ENCODE data around the gene CEBPA. TPM values are rescaled to one million over a fixed set of nuclear protein-coding genes. Genes with fewer than 3 reads are reported as not detected.
"Not testable (repeated sequence)": the region's sequence is repeated elsewhere in the genome, so short reads cannot be mapped to it uniquely, and the experiment has no call there.

The CEBPA gene
- total and polyA plus RNA-seq, 8 donors = 9.9 to 167 (median 18.8) TPM

DNA sequence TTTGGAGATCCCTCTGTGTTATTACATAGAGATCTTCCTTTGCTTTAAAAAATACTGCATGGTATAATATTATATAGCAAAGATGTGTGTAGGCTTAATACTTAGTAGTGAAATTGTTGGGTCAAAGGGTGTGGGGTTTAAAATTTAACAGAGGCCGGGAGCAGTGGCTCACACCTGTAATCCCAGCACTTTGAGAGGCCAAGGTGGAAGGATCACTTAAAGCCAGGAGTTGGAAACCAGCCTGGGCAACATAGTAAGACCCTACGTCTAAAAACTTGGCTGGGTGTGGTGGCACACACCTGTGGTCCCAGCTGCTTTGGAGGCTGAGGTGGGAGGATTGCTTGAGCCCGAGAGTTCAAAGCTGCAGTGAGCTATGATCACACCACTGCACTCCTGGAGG, 22.3 kb upstream of the CEBPA start:
- Histone ChIP-seq H3K27ac (no peak overlapping the region), H3K4me1 (no peaks in the 10 kb centered on the region), H3K27me3 (peaks cover 0 to 9% (median 0%) of the 10 kb centered on the region in 3 donors), H3K9me3 (peaks cover 0 to 19% (median 5%) of the 10 kb centered on the region in 4 donors), H3K4me3 (no peak overlapping the region), H3K36me3 (no peaks in the 10 kb centered on the region)
- intact Hi-C loops (cut with DNase I; ENCODE audit: low total_unique reads) = no loop called here
- DNase-seq = no peak
- TF ChIP-seq, protein P1, sequence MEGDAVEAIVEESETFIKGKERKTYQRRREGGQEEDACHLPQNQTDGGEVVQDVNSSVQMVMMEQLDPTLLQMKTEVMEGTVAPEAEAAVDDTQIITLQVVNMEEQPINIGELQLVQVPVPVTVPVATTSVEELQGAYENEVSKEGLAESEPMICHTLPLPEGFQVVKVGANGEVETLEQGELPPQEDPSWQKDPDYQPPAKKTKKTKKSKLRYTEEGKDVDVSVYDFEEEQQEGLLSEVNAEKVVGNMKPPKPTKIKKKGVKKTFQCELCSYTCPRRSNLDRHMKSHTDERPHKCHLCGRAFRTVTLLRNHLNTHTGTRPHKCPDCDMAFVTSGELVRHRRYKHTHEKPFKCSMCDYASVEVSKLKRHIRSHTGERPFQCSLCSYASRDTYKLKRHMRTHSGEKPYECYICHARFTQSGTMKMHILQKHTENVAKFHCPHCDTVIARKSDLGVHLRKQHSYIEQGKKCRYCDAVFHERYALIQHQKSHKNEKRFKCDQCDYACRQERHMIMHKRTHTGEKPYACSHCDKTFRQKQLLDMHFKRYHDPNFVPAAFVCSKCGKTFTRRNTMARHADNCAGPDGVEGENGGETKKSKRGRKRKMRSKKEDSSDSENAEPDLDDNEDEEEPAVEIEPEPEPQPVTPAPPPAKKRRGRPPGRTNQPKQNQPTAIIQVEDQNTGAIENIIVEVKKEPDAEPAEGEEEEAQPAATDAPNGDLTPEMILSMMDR (IDR thresholded peaks at IDR 0.05) = no peak
- TF ChIP-seq EP300 (IDR thresholded peaks at IDR 0.05) (no peak), POLR2A (IDR thresholded peaks at IDR 0.05) (no peak), POLR2AphosphoS5 (IDR thresholded peaks at IDR 0.05) (no peak)
- WGBS, 5 donors = 62 to 73% (median 66%) methylated on average over 3 of the region's 3 CpGs

DNA sequence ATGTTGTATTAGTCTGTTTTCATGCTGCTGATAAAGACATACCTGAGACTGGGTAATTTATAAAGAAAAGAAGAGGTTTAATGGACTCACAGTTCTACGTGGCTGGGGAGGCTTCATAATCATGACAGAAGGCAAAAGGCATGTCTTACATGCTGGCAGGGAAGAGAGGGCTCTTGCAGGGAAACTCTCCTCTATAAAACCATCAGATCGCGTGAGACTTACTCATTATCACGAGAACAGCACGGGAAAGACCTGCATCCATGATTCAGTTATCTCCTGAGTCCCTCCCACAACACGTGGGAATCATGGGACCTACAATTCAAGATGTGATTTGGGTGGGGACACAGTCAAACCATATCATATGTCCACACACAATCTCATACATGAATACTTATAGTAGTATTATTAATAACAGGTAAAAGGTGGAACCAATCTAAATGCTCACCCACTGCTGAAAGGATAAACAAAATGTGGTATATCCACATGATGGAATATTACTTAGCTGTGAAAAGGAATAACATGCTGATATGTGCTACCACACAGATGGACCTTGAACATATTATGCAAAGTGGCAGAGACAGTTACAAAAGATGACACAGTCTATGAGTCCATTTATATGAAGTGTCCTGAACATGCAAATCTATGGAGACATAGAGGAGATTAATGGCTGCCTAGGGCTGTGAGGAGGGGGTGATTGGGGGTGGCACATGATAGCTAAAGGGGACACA, 20.9 kb upstream of the CEBPA start:
- 79 to 89% (median 87%) methylated on average over 6 of the region's 6 CpGs for WGBS, 5 donors
- intact Hi-C loops (cut with DNase I; ENCODE audit: low total_unique reads) = no loop called here
- Histone ChIP-seq H3K27ac (no peak overlapping the region), H3K36me3 (no peaks in the 10 kb centered on the region), H3K4me3 (no peak overlapping the region), H3K9me3 (peaks cover 0 to 19% (median 5%) of the 10 kb centered on the region in 4 donors), H3K4me1 (no peaks in the 10 kb centered on the region), H3K27me3 (no peaks in the 10 kb centered on the region)
- TF ChIP-seq POLR2A (IDR thresholded peaks at IDR 0.05) = no peak
- no peak for TF ChIP-seq EP300 (IDR thresholded peaks at IDR 0.05)
- TF ChIP-seq, protein P1 (IDR thresholded peaks at IDR 0.05) = no peak
- TF ChIP-seq POLR2AphosphoS5 (IDR thresholded peaks at IDR 0.05) = no peak
- DNase-seq = no peak

DNA sequence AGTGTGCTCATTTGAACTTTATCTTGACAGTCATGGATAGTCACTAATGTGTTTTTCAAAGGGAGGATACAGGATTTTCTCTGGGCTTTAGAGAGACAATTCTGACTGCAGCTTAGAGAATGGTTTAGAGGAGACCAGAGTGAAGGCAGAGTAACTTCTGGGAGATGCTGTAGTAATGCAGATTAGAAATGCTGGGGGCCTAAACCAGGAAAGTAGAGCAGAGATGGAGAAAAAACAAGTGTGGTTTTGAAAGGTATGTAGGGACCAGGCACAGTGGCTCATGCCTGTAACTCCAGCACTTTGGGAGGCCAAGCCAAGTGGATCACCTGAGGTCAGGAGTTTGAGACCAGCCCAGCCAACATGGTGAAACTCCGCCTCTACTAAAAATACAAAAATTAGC, 18.3 kb upstream of the CEBPA start:
- TF ChIP-seq, protein P1 (IDR thresholded peaks at IDR 0.05) = no peak
- TF ChIP-seq POLR2A (IDR thresholded peaks at IDR 0.05) (no peak), POLR2AphosphoS5 (IDR thresholded peaks at IDR 0.05) (no peak)
- no peak overlapping the region for H3K27ac ChIP-seq
- peaks cover 0 to 3% (median 0%) of the 10 kb centered on the region in 3 donors for H3K27me3 ChIP-seq
- peaks cover 0 to 3% (median 0%) of the 10 kb centered on the region in 4 donors for H3K4me1 ChIP-seq
- H3K36me3 ChIP-seq = no peaks in the 10 kb centered on the region
- intact Hi-C loops (cut with DNase I; ENCODE audit: low total_unique reads) = no loop called here
- DNase-seq = no peak
- H3K4me3 ChIP-seq = no peak overlapping the region
- 63 to 100% (median 90%) methylated on average over 1 of the region's 1 CpG for WGBS, 5 donors
- H3K9me3 ChIP-seq = peaks cover 0 to 10% (median 0%) of the 10 kb centered on the region in 4 donors

DNA sequence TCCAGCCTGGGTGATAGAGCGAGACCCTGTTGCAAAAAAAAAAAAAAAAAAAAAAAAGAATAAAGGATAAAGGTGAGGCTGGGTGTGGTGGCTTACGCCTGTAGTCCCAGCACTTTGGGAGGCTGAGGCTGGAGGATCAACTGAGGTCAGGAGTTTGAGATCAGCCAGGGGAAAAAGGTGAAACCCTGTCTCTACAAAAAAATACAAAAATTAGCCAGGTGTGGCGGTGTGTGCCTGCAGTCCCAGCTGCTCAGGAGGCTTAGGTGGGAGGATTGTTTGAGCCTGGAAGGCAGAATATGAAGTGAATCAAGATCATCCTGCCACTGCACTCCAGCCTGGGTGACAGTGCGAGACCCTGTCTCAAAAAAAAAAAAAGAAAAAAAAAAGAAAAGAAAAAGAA, 15.7 kb upstream of the CEBPA start:
- H3K9me3 ChIP-seq, DNase-seq, H3K27ac ChIP-seq, H3K36me3 ChIP-seq, H3K4me1 ChIP-seq, H3K4me3 ChIP-seq, H3K27me3 ChIP-seq: not testable (repeated sequence)
- WGBS, 5 donors = 87 to 94% (median 92%) methylated on average over 4 of the region's 4 CpGs
- intact Hi-C loops (cut with DNase I; ENCODE audit: low total_unique reads) = loop anchor here (10.0 kb wide), 1 partner anchor 77 kb away; no protein-coding TSS in a partner anchor

DNA sequence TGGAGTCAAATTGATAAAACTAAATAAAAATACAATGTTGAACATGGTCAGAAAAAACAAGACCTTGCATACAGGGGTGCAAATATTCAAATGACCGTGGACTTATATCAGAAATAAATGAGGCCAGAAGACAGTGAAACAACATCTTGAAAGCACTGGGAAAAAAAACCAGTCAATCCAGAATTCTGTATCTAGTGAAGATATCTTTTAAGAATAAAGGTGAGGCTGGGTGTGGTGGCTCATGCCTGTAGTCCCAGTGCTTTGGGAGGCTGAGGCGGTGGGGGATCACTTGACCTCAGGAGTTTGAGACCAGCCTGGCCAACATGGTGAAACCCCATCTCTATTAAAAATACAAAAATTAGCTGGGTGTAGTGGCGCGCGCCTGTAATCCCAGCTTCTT, 15.2 kb upstream of the CEBPA start:
- Histone ChIP-seq H3K36me3 (no peaks in the 10 kb centered on the region), H3K4me3 (no peak overlapping the region), H3K27me3 (peaks cover 0 to 3% (median 0%) of the 10 kb centered on the region in 3 donors), H3K4me1 (peaks cover 0 to 3% (median 0%) of the 10 kb centered on the region in 4 donors), H3K27ac (no peak overlapping the region), H3K9me3 (peaks cover 0 to 8% (median 0%) of the 10 kb centered on the region in 4 donors)
- 83 to 88% (median 87%) methylated on average over 5 of the region's 5 CpGs for WGBS, 5 donors
- no peak for TF ChIP-seq POLR2AphosphoS5 (IDR thresholded peaks at IDR 0.05)
- TF ChIP-seq, protein P1 (IDR thresholded peaks at IDR 0.05) = no peak
- no peak for TF ChIP-seq EP300 (IDR thresholded peaks at IDR 0.05)
- TF ChIP-seq POLR2A (IDR thresholded peaks at IDR 0.05) = no peak
- intact Hi-C loops (cut with DNase I; ENCODE audit: low total_unique reads) = loop anchor here (10.0 kb wide), 1 partner anchor 77 kb away; no protein-coding TSS in a partner anchor
- no peak for DNase-seq

All from stomach (tissue), 9 donors.